HG02884 (cell line): Measurements from ENCODE around the gene KCNN1.

ENCODE experiments used
- ATAC-seq: cut with Tn5 transposase; IDR thresholded peaks from one replicate; pipeline ENCODE4 v1.9.1; 2021; ENCODE audit warnings: mild to moderate bottlenecking, moderate library complexity; ENCODE audit not compliant: unreplicated experiment

The KCNN1 gene

DNA sequence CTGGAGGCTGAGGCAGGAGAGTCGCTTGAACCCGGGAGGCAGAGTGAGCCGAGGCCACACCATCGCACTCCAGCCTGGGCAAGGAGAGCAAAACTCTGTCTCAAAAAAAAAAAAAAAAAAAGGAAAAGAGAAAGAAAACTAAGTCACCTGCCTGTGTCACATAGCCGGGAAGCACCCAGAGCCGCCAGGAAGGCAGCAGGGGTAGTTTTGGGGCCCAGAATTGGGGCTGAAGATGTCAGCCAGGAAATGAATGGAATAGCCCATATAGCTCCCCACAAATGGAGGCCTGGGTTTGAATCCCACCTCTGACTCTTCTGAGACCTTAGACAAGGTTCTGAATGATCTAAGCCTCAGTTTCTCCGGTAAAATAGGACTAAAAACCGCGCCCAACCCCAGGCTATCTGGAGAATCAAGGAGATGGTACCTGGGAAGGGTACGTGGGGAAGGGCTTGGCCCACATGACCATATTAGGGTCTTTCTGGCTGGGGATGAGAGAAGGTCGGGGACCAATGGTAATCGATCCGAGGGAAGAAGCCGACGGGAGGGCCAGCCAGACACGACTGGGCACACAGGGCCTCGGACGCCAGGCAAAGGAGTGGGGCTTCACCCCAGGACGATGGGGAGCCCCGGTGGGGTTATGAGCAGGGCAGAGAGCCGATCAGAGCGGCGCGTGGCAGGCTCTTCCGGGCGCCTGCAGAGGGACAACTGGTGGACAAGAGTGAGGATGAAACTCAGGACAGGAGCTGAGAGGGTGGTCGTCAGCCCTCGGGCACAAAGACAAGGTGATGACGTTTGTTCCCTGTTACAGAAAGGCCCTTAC is 19.7 kb upstream of the KCNN1 start:
- no peak for ATAC-seq

DNA sequence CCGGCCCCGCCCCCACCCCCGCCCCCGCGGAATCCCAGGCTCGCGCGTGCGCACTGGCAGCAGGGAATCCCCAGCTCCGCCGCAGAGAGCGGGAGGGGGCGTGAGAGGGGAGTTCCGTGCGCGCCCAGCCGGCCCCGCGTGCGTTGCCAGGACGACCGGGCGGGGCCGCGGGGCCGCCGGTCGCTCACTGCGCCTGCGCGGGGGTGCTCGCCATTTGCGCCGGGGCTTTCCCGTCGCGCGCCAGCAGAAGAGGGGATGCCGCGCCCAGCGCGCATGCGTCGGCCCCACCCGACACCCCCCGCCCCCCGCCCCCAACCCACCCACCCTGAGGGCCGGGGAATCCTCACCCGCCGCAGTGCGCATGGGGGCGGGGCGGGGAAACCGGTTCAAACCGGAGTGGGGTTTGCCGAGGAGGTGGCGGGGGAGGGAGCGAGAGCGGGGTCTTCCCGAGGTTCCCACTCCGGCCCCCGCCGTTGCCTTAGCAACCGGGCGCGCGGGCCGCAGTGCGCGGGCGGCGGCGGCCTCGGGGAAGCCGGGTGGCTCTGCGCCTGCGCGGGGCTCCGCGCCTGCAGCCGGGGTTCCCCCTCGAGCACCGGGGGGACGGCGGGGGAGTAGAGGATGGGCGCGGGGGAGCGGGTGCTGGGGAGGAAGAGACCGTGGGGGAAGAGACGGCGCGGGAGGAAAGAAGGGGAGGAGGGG is 18.9 kb upstream of the KCNN1 start:
- ATAC-seq, result no peak

DNA sequence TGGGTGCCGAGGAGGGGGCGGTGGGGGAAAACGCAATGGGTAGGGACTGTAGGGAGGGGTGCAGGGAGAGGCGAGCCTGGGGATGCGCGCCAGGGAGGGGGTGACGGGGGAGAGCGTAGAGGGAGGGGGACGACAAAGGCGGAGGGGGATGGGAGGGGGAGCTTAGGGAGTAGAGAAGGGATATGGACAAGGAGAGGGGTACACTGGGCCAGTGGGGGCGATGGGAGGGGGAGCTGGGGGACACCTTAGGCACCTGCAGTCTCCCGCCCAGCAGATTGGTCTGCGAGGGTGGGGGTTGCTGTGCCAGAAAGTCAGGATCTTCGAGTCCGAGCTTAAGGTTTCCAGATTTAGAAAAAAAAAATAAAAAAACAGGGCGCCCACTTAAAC is 18.4 kb upstream of the KCNN1 start:
- ATAC-seq, result no peak

DNA sequence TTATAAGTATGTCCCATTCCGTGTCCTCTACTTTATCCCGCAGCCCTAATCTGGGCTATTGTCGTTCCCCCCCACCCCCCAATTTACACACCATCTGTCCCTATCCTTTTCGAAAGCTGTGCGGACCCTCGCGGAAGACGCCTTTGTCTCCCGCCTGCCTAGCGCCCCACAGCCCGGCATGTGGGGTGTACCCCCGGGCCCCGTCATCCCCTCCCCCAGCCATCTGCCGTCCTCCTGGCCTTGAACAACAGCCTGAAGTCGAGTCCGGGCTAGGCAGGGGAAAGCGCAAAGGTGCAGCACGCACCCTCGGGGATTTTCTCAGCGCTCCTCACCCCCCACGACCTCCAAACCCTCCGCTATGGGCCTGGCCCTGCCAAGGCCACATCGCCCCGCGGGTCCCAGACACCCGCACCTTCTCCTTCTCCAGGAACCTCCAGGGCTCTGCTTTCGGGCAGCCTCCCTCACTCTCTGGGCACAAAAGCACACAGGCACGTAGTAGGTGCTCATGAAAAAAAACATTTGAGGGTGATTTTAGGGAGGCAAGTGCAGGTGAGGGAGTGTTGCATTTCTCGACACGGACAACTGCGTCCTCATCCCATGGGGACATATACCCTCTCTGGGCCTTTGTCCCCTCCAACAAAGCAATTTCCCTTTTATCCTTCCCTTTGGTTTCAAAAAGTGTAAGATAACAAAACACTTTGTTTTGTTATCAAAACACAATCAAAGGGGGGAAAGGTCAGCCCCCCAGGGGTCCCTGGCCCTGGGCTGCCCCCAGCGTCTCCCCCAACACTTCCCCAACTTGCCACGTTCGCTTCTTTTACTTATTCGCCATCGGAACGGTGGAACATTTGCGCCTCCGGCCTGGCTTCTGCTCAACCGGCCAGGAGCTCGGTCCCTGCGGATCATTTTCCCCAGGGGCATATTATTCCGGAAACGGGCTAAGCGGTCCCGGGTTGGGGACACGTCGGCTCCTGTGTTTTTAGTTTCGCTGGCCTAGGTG is 17.7 kb upstream of the KCNN1 start:
- ATAC-seq, result no peak

DNA sequence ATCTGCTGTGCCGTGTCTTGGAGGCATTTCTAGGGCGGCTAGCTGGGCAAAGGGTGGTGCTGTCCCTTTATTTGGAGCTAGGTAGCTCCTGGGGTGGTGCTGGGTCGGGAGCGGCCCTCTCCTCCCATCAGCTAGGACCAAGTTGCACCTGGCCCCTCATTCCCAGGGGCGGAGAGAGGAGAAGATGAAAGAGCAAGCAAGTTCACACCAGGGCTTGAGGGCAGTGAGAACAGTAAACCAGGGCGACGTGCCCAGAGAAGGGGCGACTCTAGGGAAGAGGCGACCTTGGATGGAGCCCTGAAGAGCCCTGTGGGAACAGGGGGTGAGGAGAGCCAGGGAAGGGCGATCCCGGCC is 17.0 kb upstream of the KCNN1 start:
- no peak for ATAC-seq

DNA sequence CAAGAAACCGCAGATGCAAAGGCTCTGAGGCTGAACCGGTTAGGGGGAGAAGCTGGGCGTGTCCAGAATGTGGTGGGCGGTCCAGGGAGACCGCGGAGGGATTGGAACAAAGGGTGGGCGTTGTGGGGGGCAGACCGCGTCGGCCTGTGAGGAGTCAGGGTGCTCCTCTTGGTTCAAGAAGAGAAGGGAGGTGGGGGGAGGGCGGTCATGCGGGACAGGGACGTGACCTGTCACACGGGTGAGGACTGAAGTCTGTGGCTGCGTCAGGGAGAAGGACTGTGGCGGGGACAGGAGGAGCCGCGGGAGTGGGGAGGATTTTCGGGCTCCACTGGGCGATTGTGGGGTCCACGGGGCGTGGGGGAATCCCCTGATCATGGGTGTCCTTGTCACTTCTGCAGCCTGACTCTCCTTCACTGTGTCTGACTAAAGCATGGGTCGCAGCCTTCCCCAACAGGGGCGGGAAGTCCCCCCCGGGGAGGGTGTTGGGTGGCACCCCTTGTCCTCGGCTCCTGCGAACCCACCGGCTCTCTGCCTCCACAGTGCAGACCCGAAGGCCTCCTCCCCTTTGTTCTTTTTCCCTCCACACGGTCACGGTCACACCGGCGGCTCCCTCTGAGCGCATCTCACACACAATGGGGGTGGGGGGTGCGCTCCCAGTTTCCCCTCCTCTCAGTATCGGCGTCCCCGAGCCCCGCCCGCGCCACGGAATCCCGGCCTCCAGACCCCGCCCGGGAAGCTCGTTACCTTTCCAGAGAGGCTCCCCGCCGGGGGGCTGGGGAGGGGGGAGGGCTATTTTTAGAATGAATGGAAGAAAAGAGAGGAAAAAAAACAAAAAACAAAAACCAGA is 16.4 kb upstream of the KCNN1 start:
- no peak for ATAC-seq

DNA sequence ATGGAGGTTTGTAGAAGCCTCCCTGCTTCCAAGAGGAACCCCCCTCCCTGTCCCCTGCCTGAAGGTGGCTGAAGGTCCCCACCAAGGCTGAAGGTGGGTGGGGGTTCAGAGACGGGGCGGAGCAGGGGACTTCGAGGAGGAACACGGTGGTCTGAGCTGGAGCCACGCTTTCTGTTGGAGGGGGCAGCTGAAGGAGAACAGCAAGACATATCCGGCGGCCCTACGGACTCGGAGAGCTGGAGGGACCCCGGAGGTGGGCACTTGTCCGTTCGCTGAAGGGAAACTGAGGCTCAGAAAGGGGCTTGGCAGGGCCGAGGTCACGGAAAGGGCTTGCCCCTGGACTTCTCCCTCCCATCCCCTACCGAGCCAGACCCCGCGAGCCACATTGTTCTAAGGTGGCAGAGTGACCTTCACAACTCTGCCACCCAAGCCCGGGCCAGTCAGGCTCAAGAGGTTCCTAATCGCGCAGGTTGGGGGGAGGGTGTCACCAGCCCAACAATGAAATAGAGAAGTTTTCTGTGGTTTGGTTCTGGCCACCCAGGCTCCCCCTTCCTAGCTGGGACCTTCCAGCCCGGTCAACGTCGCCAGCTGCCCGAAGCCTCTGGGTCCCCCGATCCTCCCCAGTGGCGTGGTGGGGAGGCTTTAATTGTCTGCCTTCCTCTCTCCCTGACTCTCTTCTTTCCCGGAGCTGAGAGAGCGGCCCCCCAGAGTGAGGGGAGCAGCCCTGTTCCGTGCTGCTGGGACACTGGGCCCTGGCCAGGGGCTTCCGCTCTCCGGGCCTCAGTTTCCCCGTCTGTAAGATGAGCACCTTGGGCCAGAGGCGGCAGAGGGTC is 15.5 kb upstream of the KCNN1 start:
- no peak for ATAC-seq

DNA sequence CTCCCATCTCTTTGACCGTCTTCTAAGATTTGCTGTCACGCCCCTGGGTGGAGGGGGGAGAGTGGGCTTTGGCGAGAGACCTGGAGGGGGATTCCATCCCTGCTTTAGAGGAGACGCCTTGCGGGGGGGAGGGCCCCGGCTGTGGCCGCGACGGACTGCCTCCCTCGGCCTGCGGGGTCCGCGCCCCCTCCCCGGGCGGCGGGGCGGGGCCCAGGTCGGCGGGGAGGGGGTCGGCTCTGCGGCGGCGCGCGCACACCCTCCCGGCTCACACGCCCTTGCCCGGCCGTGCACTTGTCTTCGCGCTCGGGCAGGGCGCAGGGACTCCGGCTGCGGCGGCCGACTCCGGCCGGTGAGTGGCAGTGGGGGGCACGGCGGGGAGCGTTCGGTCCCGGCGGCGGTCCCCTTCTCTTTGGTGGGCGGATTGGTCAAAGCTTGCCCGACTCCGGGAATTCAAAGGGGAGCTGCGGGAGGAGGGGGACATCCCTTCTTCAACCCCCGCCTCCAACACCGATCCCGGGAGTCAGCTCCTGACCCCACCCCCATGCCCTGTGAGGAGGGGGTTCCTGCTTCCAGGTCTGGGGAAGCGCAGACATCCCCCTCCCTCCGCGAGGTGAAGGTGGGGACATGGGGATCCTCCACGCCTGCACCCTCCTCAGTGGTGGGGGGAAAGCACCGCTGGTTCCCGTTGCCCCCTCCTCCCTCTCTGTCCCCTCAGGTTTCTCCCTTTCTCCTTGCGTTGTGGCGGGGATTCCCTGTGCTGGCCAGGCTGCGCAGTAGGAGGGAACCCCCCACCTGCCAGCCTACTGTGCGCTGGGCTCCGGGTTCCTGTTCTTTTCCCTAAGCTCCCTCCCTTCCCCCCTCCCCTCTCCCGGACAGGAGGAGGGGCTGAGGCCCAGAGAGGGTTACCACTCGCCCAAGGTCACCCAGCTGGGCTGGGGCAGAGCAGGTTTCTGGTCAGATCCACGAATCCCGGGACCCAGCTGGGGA is 14.6 kb upstream of the KCNN1 start:
- ATAC-seq, result no peak

DNA sequence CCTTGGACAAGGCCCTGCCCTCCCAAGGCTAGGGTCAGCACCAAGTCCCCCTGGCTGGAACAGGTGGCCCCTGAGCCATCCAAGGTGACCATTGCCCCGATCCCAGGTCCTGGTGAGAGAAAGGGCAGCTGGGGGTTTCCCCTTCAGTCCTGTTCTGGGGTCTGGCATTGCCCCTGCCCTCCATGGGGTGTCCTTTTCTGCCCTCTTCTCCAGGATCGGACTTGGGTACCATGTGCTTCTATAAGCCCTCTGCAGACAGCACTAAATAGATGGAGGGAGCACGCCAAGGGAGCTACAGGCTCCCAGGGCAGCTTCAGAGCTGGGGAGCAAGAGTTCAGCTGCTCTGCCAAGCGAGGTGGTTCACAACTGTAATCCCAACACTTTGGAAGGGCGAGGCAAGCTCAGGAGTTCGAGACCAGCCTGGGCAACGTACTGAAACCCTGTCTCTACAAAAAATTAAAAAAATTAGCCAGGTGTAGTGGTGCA is 13.5 kb upstream of the KCNN1 start:
- no peak for ATAC-seq

DNA sequence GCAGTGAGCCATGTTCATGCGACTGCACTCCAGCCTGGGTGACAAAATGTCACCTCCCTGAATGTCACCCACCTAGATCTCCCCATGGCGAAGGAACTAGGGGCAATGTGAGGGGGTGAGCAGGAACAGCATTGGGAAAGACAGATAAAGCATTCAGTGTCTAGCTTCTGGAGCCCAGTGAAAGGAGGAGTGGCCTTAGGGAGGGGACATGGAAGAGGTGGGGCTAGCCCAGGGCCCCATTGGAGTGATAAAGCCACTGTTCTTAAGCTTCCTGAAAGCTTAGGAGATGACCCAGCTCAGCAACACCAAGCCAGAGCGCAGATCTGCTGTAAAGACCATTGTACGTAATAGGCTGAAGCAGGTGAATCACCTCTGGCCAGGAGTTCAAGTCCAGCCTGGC is 13.0 kb upstream of the KCNN1 start:
- ATAC-seq, result no peak

DNA sequence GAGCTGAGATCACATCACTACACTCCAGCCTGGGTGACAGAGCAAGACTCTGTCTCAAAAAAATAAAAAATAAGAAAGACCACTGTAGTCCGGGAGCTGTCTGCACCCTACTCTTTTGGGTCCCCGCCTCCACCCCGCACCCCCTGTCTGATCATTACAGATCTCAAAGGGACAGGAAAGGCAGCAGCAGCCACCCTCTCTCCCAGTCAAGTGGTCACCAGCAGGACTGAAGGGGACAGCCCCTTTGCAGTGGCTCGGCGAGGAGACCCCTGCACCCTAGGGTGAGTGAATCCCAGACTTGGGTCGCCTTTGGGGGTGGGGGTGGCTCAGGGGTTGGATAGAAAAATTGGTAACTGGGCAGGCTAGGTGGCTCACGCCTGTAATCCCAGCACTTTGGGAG is 12.5 kb upstream of the KCNN1 start:
- ATAC-seq, result no peak

DNA sequence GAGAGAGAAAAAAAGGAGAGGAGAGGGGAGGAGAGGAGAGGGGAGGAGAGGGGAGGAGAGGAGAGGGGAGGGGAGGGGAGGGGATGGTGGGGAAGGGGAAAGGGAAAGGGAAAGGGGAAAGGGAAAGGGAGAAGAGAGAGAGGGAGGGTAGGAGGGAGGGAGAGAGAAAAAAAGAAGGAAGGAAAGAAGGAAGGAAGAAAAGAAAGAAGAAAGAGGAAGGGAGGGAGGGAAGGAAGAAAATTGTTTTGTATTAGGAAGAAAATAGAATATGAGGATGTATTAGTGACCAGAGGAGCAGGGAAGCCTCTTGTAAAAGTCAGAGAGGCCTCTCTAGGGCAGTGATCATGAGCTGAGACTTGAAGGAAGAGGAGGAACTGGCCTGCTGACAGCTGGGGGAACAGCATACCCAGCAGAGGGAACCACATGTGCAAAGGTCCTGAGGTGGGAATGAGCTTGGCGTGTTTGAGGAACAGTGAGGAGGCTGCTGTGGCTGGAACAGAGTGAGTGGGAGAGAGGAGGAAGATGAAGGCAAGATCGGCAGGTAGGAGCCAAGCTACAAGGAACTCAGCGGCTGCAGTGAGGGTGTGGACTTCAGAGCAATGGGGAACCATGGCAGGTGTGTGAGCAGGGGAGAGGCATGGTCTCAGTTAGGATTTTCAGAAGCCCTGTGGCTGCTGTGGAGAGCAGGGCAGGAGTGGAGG is 9.6 kb upstream of the KCNN1 start:
- no peak for ATAC-seq

DNA sequence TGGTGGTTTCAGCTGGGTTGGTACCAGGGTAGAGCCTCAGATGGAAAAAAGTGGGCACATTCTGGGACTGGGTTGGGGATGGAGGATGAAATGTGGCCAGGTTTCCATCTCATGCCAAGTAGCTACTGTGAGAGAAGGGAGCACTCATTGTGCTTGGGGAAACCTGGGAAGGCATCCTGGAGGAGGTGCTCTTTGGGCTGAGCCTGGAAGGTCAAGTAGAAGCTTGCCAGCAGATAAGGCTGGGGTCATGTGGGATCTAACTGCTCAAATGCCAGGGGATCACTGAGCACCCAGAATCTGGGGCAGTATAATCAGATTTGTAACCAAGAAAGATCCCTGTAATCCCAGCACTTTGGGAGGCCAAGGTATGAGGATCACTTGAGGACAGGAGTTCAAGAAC is 9.0 kb upstream of the KCNN1 start:
- ATAC-seq, result no peak

DNA sequence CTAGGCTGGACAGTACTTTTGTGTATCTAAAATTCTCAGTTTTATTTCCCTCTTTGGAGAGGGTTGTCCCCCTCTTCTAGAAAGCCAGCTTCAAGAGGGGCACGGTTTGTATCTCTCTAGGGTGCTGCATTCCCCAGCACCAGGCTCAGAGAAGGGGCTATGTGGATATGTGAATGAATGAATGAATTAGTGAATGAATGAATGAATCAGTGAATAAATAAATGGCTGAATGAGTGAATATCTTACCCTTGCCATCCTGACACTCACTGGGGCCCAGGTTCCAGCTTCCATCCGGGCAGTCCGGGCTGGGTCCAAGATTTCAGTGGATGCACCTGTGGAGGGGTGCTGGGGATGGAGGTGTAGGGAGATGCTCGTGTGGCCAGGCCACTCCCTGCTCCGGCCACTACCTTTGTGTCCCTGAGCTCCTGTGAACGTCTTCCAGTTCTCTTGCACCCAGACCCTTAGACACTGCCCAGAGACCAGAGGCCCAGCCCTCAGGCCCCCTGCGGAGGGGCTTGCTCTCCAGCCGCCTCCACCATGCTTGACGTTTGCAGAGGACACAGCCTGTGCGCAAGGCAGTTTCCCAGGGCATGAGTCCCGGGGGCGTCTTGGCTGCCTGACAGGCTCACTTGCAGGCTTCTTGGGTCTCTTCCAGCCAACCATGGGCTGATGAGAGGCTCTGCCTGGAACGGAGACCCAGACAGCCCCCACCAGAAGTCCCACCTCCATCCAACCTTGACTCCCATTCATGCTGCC is 2.8 kb upstream of the KCNN1 start:
- ATAC-seq, result no peak

DNA sequence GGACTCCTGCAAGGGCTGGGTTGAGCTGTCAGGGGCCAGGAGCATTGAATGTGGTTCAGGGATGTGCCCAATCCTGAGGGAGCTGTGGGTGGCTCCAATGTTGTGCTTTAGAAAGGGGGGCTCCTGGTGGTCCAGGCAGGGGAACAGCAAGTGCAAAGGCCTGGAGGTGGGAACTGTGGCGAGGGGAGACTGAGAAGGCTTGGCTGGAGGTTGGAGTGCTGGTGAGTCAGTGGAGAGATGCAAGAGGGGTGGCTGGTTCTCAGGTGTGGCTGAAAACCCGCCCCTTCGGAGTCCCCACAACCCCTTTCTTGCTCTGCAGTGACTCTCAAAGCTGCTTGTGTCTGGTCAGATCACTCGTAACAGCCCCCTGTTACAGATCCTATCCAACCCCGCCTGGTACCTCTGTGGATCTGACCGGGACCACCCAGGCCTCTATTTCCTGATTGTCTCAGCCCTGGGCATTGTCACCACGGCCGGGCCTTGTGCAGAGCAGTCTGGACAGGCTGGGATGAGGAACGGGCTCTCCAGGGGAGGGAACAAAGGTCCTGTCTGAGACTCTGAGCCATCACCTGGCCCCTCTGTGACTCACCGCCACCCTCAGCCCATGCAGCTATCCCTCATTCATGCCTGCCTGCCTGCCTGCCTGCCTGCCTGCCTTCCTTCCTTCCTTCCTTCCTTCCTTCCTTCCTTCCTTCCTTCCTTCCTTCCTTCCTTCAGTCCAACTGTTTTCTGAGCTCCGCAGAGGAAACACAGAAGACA is 1.4 kb upstream of the KCNN1 start:
- no peak for ATAC-seq

DNA sequence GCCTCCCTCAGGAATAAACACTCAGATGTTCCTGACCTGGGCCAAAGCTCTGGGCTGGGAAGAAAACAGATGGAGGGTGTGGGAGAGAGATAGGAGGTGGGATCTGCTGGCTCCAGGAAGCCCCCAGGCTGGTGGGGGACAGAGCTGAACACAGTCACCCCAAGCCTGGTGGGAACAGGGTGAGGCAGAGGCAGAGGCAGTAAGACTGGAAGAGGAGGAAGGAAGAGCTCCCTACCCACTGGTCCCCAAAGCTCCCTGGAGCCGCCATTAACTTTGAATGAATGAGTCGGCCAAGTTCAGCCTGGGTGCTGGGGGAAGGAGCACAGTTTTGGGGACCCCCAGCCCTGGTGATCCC is 801 bp upstream of the KCNN1 start:
- no peak for ATAC-seq
